GM19023 (cell line): ENCODE data around the gene FUZ.

Experiments used
- ATAC-seq: cut with Tn5 transposase; IDR thresholded peaks from one replicate; pipeline ENCODE4 v1.9.1; 2021; ENCODE audit warnings: mild to moderate bottlenecking, moderate library complexity; ENCODE audit not compliant: unreplicated experiment

FUZ gene

GRCh38 chr19:49807904-49808675 is 5.0 kb downstream of the FUZ start:
- no peak for ATAC-seq

- ATAC-seq = no peak
Measured at GRCh38 chr19:49807058-49807903, 5.8 kb downstream of the FUZ start.

- no peak for ATAC-seq
Measured at GRCh38 chr19:49806620-49806959, 6.5 kb downstream of the FUZ start.

- no peak for ATAC-seq
Measured at GRCh38 chr19:49805822-49806619, 7.1 kb downstream of the FUZ start.

GRCh38 chr19:49803529-49803856 is 9.6 kb downstream of the FUZ start:
- ATAC-seq = no peak

- no peak for ATAC-seq
Measured at GRCh38 chr19:49802836-49803528, 10.1 kb downstream of the FUZ start.

- no peak for ATAC-seq
Measured at GRCh38 chr19:49801966-49802661, 11.0 kb downstream of the FUZ start.

GRCh38 chr19:49801401-49801888 is 11.6 kb downstream of the FUZ start:
- no peak for ATAC-seq

GRCh38 chr19:49800771-49801170 is 12.3 kb downstream of the FUZ start:
- ATAC-seq = no peak

GRCh38 chr19:49799798-49800376 is 13.2 kb downstream of the FUZ start:
- no peak for ATAC-seq

GRCh38 chr19:49799271-49799797 is 13.8 kb downstream of the FUZ start:
- ATAC-seq = no peak

GRCh38 chr19:49798574-49798973 is 14.5 kb downstream of the FUZ start:
- no peak for ATAC-seq

- ATAC-seq = no peak
Measured at GRCh38 chr19:49795615-49796014, 17.5 kb downstream of the FUZ start.

GRCh38 chr19:49793561-49793840 is 19.6 kb downstream of the FUZ start:
- no peak for ATAC-seq

GRCh38 chr19:49792829-49793560 is 20.1 kb downstream of the FUZ start:
- no peak for ATAC-seq

- no peak for ATAC-seq
Measured at GRCh38 chr19:49791776-49792445, 21.2 kb downstream of the FUZ start.

- no peak for ATAC-seq
Measured at GRCh38 chr19:49790866-49791265, 22.2 kb downstream of the FUZ start.

GRCh38 chr19:49788857-49789256 is 24.2 kb downstream of the FUZ start:
- no peak for ATAC-seq

- no peak for ATAC-seq
Measured at GRCh38 chr19:49787746-49788145, 25.3 kb downstream of the FUZ start.
